Measurements from ENCODE around the gene CDC123.

The CDC123 gene

GRCh38 chr10:12205082-12205481, 9.1 kb downstream of the CDC123 start:
- TF ChIP-seq GATA2 (IDR thresholded peaks at IDR 0.05; ENCODE audit: low read depth, low read length): no peak

- TF ChIP-seq GATA2 (IDR thresholded peaks at IDR 0.05; ENCODE audit: low read depth, low read length) (no peak), GATA3 (IDR thresholded peaks at IDR 0.05; ENCODE audit: low read depth, low read length) (no peak)
These were observed 11.1 kb downstream of the CDC123 start for GRCh38 chr10:12207114-12207513.

GRCh38 chr10:12208460-12208859, 12.5 kb downstream of the CDC123 start:
- TF ChIP-seq GATA2 (IDR thresholded peaks at IDR 0.05; ENCODE audit: low read depth, low read length): no peak
- no peak for TF ChIP-seq GATA3 (IDR thresholded peaks at IDR 0.05; ENCODE audit: low read depth, low read length)

GRCh38 chr10:12212454-12212853, 16.5 kb downstream of the CDC123 start:
- TF ChIP-seq GATA3 (IDR thresholded peaks at IDR 0.05; ENCODE audit: low read depth, low read length): no peak
- no peak for TF ChIP-seq GATA2 (IDR thresholded peaks at IDR 0.05; ENCODE audit: low read depth, low read length)

- TF ChIP-seq GATA3 (IDR thresholded peaks at IDR 0.05; ENCODE audit: low read depth, low read length): no peak
These were observed 17.6 kb downstream of the CDC123 start for GRCh38 chr10:12213621-12214020.

GRCh38 chr10:12214093-12214492, 18.1 kb downstream of the CDC123 start:
- TF ChIP-seq GATA3 (IDR thresholded peaks at IDR 0.05; ENCODE audit: low read depth, low read length) (no peak), GATA2 (IDR thresholded peaks at IDR 0.05; ENCODE audit: low read depth, low read length) (no peak)

GRCh38 chr10:12214763-12215218, 18.8 kb downstream of the CDC123 start:
- TF ChIP-seq GATA2 (IDR thresholded peaks at IDR 0.05; ENCODE audit: low read depth, low read length) (no peak), GATA3 (IDR thresholded peaks at IDR 0.05; ENCODE audit: low read depth, low read length) (no peak)

- no peak for TF ChIP-seq GATA3 (IDR thresholded peaks at IDR 0.05; ENCODE audit: low read depth, low read length)
- no peak for TF ChIP-seq GATA2 (IDR thresholded peaks at IDR 0.05; ENCODE audit: low read depth, low read length)
These were observed 23.0 kb downstream of the CDC123 start for GRCh38 chr10:12218991-12219390.

- TF ChIP-seq GATA3 (IDR thresholded peaks at IDR 0.05; ENCODE audit: low read depth, low read length) (no peak), GATA2 (IDR thresholded peaks at IDR 0.05; ENCODE audit: low read depth, low read length) (no peak)
These were observed 25.6 kb downstream of the CDC123 start for GRCh38 chr10:12221323-12222298.

- TF ChIP-seq GATA2 (IDR thresholded peaks at IDR 0.05; ENCODE audit: low read depth, low read length): no peak
- TF ChIP-seq GATA3 (IDR thresholded peaks at IDR 0.05; ENCODE audit: low read depth, low read length): no peak
These were observed 29.5 kb downstream of the CDC123 start for GRCh38 chr10:12225444-12225843.

- TF ChIP-seq GATA2 (IDR thresholded peaks at IDR 0.05; ENCODE audit: low read depth, low read length) (no peak), GATA3 (IDR thresholded peaks at IDR 0.05; ENCODE audit: low read depth, low read length) (no peak)
These were observed 32.9 kb downstream of the CDC123 start for GRCh38 chr10:12228851-12229250.

GRCh38 chr10:12235116-12235694, 39.2 kb downstream of the CDC123 start:
- TF ChIP-seq GATA3 (IDR thresholded peaks at IDR 0.05; ENCODE audit: low read depth, low read length) (no peak), GATA2 (IDR thresholded peaks at IDR 0.05; ENCODE audit: low read depth, low read length) (no peak)

GRCh38 chr10:12235796-12236195, 39.8 kb downstream of the CDC123 start:
- TF ChIP-seq GATA2 (IDR thresholded peaks at IDR 0.05; ENCODE audit: low read depth, low read length) (no peak), GATA3 (IDR thresholded peaks at IDR 0.05; ENCODE audit: low read depth, low read length) (no peak)

GRCh38 chr10:12237265-12238220, 41.6 kb downstream of the CDC123 start:
- no peak for TF ChIP-seq GATA2 (IDR thresholded peaks at IDR 0.05; ENCODE audit: low read depth, low read length)
- TF ChIP-seq GATA3 (IDR thresholded peaks at IDR 0.05; ENCODE audit: low read depth, low read length): no peak
